NCI-H524 (cell line): ENCODE measurements around the gene PDXDC1.
A peak's percentile ranks its signal among the peaks of the same experiment; 100 is the strongest.
"Not testable (repeated sequence)": the region's sequence is repeated elsewhere in the genome, so short reads cannot be mapped to it uniquely, and the experiment has no call there.

Source experiments
- DNase-seq, 2 experiments: peaks; one replicate each; lab custom pipeline; 2025; lab: John Stamatoyannopoulos, UW

PDXDC1 gene

GRCh38 chr16:15035163-15035729 is 60.4 kb downstream of the PDXDC1 start:
- no peak for DNase-seq

DNA sequence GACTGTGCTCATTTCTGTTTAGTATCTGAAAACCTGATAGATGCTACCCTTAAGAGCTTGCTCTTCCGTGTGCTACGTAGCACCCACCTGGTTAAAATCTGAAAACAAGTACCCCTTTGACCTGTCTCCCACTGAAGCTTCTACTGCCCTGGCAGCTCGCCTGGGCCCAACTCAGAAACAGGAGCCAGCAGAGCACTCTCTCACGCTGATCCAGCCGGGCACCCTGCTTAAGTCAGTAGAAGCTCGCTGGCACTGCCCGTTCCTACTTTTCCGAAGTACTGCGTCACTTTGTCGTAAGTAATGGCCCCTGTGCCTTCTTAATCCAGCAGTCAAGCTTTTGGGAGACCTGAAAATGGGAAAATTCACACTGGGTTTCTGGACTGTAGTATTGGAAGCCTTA is 62.2 kb downstream of the PDXDC1 start:
- DNase-seq, result no peak

DNA sequence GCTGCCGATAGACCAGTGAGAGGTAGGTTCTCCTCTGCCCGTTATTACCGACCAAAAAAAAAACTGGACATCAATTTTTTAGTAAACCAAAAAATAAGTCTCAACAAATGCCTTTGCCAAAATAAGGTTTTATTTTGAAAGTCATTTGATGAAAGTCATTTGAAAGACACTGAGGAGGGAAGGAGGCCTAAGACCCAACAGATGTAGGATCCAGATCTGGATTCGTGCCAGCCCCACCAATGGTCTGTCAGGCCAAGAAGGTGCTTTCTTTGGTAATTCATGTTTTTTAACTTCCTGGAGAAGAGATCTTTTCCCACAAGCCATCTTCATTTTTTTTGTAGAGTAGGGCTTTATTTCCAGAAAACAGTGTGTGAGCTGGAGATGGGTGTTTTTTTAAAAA is 62.9 kb downstream of the PDXDC1 start:
- DNase-seq, result peak in 1 of 2 experiments; percentile 11

DNA sequence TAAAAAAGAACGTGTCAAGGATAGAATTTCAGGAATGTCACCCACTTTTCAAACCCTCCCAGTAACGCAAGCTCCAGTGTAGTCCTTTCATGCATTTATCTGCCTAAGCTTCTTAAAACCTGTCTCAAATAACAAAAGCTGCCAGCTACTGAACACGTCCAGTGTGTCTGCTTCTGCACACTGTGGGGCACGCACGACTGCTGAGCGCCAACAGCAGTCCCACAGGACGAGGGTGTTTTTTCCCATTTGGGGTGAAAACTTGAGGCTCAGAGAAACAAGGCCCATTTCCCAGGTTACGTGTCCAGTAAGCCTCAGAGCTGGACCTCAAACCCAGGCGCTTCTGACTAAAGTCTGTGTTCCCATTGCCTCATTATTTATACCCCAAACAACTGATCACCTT is 63.9 kb downstream of the PDXDC1 start:
- no peak for DNase-seq

DNA sequence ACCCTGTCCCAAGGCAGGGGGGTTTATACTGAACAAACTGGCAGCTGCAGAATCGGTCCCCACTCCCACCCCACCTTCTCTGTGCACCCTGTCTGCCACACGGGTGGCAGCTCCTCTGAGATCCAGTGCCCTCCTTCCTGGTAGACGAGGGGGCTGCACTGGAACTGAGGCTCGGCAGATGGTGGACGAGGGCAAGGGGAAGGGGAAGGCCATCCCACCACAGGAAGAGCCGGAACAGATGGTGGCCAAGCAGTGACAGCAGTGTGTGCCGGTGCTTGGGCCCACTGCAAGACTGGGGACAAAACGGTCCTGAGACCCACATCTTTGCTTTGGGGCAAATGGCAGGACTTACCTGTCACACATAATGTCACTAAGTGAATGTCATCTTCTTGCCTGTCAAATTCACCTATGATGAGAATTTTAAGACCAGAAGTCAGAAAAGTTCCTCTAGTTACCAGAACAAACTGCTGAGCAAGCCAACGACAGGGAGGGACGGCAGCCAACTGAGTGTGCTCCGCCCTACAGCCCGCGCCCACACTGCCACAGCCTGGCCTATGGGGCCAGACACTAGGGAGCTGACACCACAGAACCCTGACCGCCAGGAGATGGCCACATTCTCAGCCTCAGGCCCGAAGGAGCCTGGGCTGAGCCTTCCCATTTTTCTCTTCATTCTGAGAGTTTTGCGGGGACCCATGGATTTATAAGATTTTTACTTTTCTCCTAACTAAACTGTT is 66.6 kb downstream of the PDXDC1 start:
- peak; percentile 65 to 81 for DNase-seq

DNA sequence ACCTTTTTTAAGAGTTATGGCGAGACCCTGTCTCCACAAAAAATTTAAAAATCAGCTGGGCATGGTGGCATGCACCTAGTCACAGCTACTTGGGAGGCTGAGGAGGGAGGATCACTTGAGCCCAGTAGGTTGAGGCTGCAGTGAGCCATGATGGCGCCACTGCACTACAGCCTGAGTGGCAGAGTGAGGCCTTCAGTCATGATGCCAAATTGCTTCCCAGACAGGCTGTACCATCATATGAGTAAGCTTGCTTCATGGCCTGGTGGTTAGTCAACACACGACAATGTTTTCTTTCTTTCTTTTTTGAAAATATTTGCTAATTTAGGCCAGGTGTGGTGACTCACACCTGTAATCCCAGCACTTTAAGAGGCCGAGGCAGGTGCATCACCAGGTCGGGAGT is 68.5 kb downstream of the PDXDC1 start:
- no peak for DNase-seq

GRCh38 chr16:15044286-15044685 is 69.5 kb downstream of the PDXDC1 start:
- DNase-seq, result no peak

DNA sequence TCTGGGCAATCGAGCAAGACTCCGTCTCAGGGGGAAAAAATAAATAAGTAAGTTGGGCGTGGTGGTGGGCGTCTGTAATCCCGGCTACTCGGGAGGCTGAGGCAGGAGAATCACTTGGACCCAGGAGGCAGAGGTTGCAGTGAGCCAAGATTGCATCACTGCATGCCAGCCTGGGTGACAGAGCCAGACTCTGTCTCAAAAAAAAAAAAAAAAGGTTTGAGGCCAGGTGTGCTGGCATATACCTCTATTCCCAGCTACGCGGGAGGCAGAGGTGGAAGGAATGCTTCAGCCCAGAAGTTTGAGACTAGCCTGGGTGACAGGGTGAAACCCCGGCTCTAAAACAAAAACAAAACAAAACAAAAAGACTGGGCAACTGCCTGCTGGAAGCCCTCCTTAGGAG is 70.4 kb downstream of the PDXDC1 start:
- DNase-seq, result not testable (repeated sequence)

DNA sequence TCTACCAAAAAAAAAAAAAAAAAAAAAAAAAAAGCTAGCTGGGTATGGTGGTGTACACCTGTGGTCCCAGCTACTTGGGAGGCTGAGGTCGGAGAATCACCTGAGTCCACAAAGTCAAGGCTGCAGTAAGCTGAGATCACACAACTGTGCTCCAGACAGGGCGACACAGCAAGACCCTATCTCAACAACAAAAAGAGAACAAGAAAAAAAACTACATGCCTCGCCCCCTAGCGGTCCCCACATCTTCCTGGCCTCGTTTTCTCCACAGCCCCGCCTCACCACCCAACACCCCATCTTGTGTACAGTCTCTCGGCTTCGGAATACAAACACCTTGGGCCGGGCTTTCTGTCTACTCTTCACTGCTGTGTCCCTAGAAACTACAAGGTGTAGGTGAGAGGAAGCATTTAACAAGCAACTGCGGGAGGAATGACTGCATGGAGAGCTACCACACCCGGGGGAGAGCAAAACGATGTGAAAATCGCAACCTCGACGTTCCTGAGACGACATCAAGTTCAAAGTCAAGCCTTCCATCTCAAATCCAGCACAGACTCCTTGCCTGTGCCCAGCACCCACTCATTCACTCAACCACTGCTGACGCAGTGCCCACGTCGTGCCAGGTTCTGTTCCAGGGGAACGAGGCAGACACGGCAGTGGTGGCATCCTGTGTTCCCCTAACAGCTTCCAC is 72.0 kb downstream of the PDXDC1 start:
- DNase-seq, result no peak

DNA sequence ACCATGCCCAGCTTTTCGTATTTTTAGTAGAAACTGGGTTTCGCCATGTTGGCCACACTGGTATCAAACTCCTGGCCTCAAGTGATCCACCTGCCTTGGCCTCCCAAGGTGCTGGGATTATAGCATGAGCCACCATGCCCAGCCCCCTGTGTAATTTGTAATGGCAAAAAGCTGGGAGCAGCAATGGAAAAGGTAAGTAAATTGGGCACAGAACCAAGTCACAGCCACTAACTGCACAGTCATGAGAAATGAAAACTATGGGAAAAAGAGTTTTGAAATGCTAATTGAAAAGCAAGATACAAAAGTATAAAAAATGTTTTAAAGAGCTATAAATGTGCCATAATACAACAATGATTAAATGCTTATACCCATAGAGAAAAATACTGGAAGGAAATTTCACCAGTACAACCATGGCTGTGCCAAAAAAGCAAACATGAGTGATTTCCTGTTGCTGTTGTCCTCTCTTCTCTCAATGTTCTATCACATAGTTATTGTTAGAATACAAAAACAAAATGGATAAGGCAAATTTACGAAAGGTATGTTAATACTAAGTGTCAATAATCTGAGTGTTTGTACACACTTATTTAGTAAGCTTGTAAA is 74.9 kb downstream of the PDXDC1 start:
- DNase-seq, result no peak

- DNase-seq, result not testable (repeated sequence)
Observed at GRCh38 chr16:15050440-15050839, 75.6 kb downstream of the PDXDC1 start.

GRCh38 chr16:15051387-15051951 is 76.6 kb downstream of the PDXDC1 start:
- no peak for DNase-seq

DNA sequence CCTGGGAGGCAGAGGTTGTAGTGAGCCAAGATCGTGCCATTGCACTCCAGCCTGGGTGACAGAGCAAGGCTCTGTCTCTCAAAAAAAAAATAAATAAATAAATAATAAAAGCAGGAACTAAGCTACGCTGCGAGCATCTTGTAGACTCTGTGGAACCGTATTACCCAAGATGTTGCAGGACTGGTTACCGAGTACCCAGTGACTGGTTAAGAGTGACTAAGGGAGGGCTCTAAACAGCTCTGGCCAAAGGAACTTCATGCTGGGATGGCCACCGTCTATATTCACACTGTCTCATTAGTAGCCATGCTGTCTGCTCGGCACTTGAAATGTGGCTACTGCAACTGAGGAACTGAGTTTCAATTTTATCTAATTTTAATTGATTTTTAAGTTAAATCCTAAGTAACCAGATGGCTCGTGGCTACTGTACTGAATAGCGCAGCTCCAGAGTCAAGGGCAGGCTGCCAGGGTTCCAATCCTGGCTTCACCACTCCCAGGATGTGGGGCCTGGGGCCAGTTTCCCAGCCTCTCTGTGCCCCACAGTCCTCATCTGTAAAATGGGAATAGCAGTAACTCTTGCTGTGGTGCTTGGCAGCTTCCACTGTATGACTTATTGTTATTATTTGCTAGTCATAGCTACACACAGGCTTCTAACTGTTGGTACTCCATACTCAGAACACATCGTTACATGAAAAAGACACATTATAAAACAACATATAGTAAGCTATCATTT is 78.1 kb downstream of the PDXDC1 start:
- no peak for DNase-seq

DNA sequence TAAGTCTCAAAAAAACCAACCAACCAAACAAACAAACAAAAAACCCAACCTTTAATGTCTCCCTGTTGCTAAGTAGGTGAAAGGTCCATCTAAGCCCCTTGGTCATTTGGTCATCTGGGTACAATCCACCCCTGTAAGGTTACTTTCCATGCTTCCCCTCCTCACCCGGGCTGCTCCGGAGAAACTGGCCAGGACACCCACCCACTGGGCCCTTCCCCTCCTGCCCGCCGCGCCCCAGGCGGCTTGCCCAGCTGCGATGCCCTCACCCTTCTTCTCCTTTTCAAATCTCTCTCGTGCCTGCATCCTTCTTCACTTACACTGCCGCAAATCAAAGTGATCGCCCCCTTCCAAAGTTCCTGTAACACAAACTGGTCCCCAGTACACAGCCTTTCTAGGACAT is 79.1 kb downstream of the PDXDC1 start:
- DNase-seq, result no peak

- no peak for DNase-seq
Observed at GRCh38 chr16:15054357-15055140, 79.7 kb downstream of the PDXDC1 start.

GRCh38 chr16:15055141-15056053 is 80.6 kb downstream of the PDXDC1 start:
- DNase-seq, result peak; percentile 69 to 71

DNA sequence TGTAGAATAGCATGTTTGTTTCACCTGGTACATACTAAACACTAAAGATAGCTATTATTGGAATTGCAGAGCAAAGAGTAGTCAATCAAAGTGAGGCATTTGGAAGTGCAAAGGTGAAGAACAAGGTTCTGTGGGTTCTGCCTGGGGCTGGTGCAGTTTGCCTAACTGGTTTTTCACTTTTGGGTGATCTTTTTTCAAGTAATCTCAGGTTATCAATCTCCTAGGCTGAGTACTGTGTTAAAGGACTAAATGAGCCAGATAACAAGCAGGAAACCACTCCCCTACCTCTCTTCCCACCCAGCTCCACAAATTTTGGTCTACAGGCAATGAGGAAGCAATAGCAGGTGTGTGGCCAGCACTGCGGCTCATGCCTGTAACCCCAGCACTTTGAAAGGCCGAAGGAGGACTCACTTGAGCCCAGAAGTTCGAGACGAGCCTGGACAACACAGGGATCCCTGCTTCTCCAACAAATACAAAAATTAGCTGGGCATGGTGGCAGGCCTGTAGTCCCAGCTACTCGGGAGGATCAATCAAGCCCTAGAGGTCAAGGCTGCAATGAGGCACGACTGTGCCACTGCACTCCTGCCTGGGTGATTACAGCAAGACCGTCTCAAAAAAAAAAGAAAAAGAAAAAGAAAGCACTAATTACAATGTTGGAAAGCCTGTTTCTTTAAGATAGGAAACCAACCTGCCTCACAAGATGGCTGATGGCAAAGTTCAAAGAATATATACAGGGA is 83.0 kb downstream of the PDXDC1 start:
- DNase-seq, result no peak

GRCh38 chr16:15059324-15059723 is 84.5 kb downstream of the PDXDC1 start:
- no peak for DNase-seq

- DNase-seq, result not testable (repeated sequence)
Observed at GRCh38 chr16:15062085-15062810, 87.4 kb downstream of the PDXDC1 start.
